RWPE2 (cell line): ENCODE data around the gene TMA16.

Experiments
- ATAC-seq: fragments of 200-7000 bp; cut with Tn5 transposase; 3 replicates; pipeline ENCODE4 v1.9.1; 2021; ENCODE audit warnings: low read depth
- DNase-seq: peaks from one replicate; pipeline ENCODE4 v3.0.0-alpha.2; 2020; ENCODE audit warnings: low spot score
- H3K27ac ChIP-seq: fragments of 450-650 bp; 2 replicates; pipeline ENCODE4 v1.5.1; 2017; ENCODE audit warnings: mild to moderate bottlenecking; ENCODE audit not compliant: poor library complexity, severe bottlenecking
- H3K27me3 ChIP-seq: fragments of 250-450 bp; sonication (Bioruptor Pico); 2 replicates; pipeline ENCODE4 v1.5.1; 2021; ENCODE audit warnings: mild to moderate bottlenecking, moderate library complexity; ENCODE audit not compliant: insufficient read depth, poor library complexity, severe bottlenecking
- H3K36me3 ChIP-seq: fragments of 250-450 bp; sonication (Bioruptor Pico); 2 replicates; pipeline ENCODE4 v1.5.1; 2020; ENCODE audit warnings: low read depth, mild to moderate bottlenecking, moderate library complexity
- H3K4me1 ChIP-seq: fragments of 250-450 bp; sonication (Bioruptor Pico); 2 replicates; pipeline ENCODE4 v1.5.1; 2021; ENCODE audit warnings: mild to moderate bottlenecking, moderate library complexity; ENCODE audit not compliant: insufficient read depth, poor library complexity, severe bottlenecking
- H3K4me3 ChIP-seq: fragments of 250-450 bp; sonication (Bioruptor Pico); 2 replicates; pipeline ENCODE4 v1.5.1; 2021; ENCODE audit warnings: mild to moderate bottlenecking, moderate library complexity; ENCODE audit not compliant: severe bottlenecking
- H3K9me3 ChIP-seq: fragments of 250-450 bp; sonication (Bioruptor Pico); 2 replicates; pipeline ENCODE4 v1.5.1; 2021; ENCODE audit warnings: mild to moderate bottlenecking, moderate library complexity; ENCODE audit not compliant: severe bottlenecking
- CTCF ChIP-seq: fragments of 450-650 bp; IDR thresholded peaks from one replicate; pipeline ENCODE4 v1.5.1; 2017; ENCODE audit warnings: mild to moderate bottlenecking, moderate library complexity; ENCODE audit not compliant: poor library complexity, severe bottlenecking

Gene TMA16

GRCh38 chr4:163476761-163477438 is 17.6 kb upstream of the TMA16 start:
- DNase-seq (no peak), ATAC-seq (no peak)
- no peaks in the 10 kb centered on the region for H3K9me3 ChIP-seq
- H3K27ac ChIP-seq = no peak overlapping the region
- no peak for TF ChIP-seq CTCF
- H3K36me3 ChIP-seq = no peaks in the 10 kb centered on the region
- H3K27me3 ChIP-seq = no peaks in the 10 kb centered on the region
- no peaks in the 10 kb centered on the region for H3K4me1 ChIP-seq
- H3K4me3 ChIP-seq = no peak overlapping the region

- no peak for TF ChIP-seq CTCF
- Histone ChIP-seq H3K9me3 (peaks cover 3% of the 10 kb centered on the region), H3K27ac (no peak overlapping the region), H3K4me3 (no peak overlapping the region), H3K36me3 (no peaks in the 10 kb centered on the region), H3K4me1 (no peaks in the 10 kb centered on the region), H3K27me3 (no peaks in the 10 kb centered on the region)
- DNase-seq (no peak), ATAC-seq (no peak)
Observed at GRCh38 chr4:163482190-163482589, 12.3 kb upstream of the TMA16 start.

- H3K36me3 ChIP-seq = no peaks in the 10 kb centered on the region
- DNase-seq (no peak), ATAC-seq (0 out of 3 replicates have a peak, but pooled peaks have one; percentile 40)
- H3K9me3 ChIP-seq = peaks cover 3% of the 10 kb centered on the region
- H3K4me1 ChIP-seq = no peaks in the 10 kb centered on the region
- H3K4me3 ChIP-seq = no peak overlapping the region
- no peaks in the 10 kb centered on the region for H3K27me3 ChIP-seq
- no peak overlapping the region for H3K27ac ChIP-seq
- TF ChIP-seq CTCF = peak; percentile 84
Observed at GRCh38 chr4:163484906-163485305, 9.6 kb upstream of the TMA16 start.

GRCh38 chr4:163485589-163485988 is 8.9 kb upstream of the TMA16 start:
- Histone ChIP-seq H3K9me3 (peaks cover 3% of the 10 kb centered on the region), H3K4me1 (no peaks in the 10 kb centered on the region), H3K27ac (no peak overlapping the region), H3K4me3 (no peak overlapping the region), H3K36me3 (no peaks in the 10 kb centered on the region), H3K27me3 (no peaks in the 10 kb centered on the region)
- TF ChIP-seq CTCF = no peak
- DNase-seq = no peak
- no peak for ATAC-seq

- no peak for TF ChIP-seq CTCF
Observed at GRCh38 chr4:163486321-163486720, 8.2 kb upstream of the TMA16 start.

More at GRCh38 chr4:163486321-163486720, 8.2 kb upstream of the TMA16 start:
- no peaks in the 10 kb centered on the region for H3K36me3 ChIP-seq
- no peak for DNase-seq
- no peak for ATAC-seq
- no peak overlapping the region for H3K4me3 ChIP-seq
- H3K4me1 ChIP-seq = no peaks in the 10 kb centered on the region
- no peak overlapping the region for H3K27ac ChIP-seq
- no peaks in the 10 kb centered on the region for H3K27me3 ChIP-seq
- H3K9me3 ChIP-seq = peaks cover 3% of the 10 kb centered on the region
